CD4-positive, alpha-beta T cell treated with Interleukin-2 at 100 ng/mL for 4 hours (primary cell): ENCODE results near the gene CARMIL1.
A peak's percentile ranks its signal among the peaks of the same experiment; 100 is the strongest.

ENCODE experiments used
- DNase-seq: peaks from one replicate; pipeline ENCODE4 v3.0.0-alpha.2; 2020; ENCODE audit warnings: low spot score

Gene CARMIL1

GRCh38 chr6:25336996-25337395 lies 57.8 kb downstream of the CARMIL1 start:
- no peak for DNase-seq

GRCh38 chr6:25337431-25337830 lies 58.3 kb downstream of the CARMIL1 start:
- no peak for DNase-seq

GRCh38 chr6:25340431-25341202 lies 61.4 kb downstream of the CARMIL1 start:
- DNase-seq, result no peak

GRCh38 chr6:25341203-25341552 lies 62.0 kb downstream of the CARMIL1 start:
- no peak for DNase-seq

GRCh38 chr6:25341923-25342619 lies 62.9 kb downstream of the CARMIL1 start:
- DNase-seq, result no peak

- no peak for DNase-seq
Measured at GRCh38 chr6:25342802-25343201, 63.6 kb downstream of the CARMIL1 start.

- DNase-seq, result no peak
Measured at GRCh38 chr6:25343984-25344383, 64.8 kb downstream of the CARMIL1 start.

GRCh38 chr6:25344827-25345226 lies 65.7 kb downstream of the CARMIL1 start:
- DNase-seq, result no peak

- DNase-seq, result no peak
Measured at GRCh38 chr6:25346064-25346463, 66.9 kb downstream of the CARMIL1 start.

- DNase-seq, result no peak
Measured at GRCh38 chr6:25350573-25350972, 71.4 kb downstream of the CARMIL1 start.

- no peak for DNase-seq
Measured at GRCh38 chr6:25351485-25351884, 72.3 kb downstream of the CARMIL1 start.

- no peak for DNase-seq
Measured at GRCh38 chr6:25352285-25352684, 73.1 kb downstream of the CARMIL1 start.

GRCh38 chr6:25354078-25354932 lies 75.1 kb downstream of the CARMIL1 start:
- DNase-seq, result no peak

GRCh38 chr6:25359191-25359861 lies 80.2 kb downstream of the CARMIL1 start:
- DNase-seq, result no peak

- DNase-seq, result no peak
Measured at GRCh38 chr6:25359891-25360290, 80.7 kb downstream of the CARMIL1 start.

GRCh38 chr6:25360621-25361020 lies 81.4 kb downstream of the CARMIL1 start:
- DNase-seq, result no peak

GRCh38 chr6:25363427-25363826 lies 84.3 kb downstream of the CARMIL1 start:
- no peak for DNase-seq

- no peak for DNase-seq
Measured at GRCh38 chr6:25365154-25365553, 86.0 kb downstream of the CARMIL1 start.

GRCh38 chr6:25366903-25367545 lies 87.8 kb downstream of the CARMIL1 start:
- peak; percentile 47 for DNase-seq

- DNase-seq, result no peak
Measured at GRCh38 chr6:25369036-25369432, 89.9 kb downstream of the CARMIL1 start.

- peak; percentile 3 for DNase-seq
Measured at GRCh38 chr6:25369433-25370177, 90.4 kb downstream of the CARMIL1 start.
